GM19238 (cell line): ENCODE results near the gene STEAP1B.
A peak's percentile ranks its signal among the peaks of the same experiment; 100 is the strongest.
"Not testable (repeated sequence)": the region's sequence is repeated elsewhere in the genome, so short reads cannot be mapped to it uniquely, and the experiment has no call there.

Experiments used
- DNase-seq: peaks from one replicate; pipeline ENCODE4 v3.0.0; 2011; ENCODE audit warnings: low spot score; ENCODE audit not compliant: insufficient read length

Gene STEAP1B

DNA sequence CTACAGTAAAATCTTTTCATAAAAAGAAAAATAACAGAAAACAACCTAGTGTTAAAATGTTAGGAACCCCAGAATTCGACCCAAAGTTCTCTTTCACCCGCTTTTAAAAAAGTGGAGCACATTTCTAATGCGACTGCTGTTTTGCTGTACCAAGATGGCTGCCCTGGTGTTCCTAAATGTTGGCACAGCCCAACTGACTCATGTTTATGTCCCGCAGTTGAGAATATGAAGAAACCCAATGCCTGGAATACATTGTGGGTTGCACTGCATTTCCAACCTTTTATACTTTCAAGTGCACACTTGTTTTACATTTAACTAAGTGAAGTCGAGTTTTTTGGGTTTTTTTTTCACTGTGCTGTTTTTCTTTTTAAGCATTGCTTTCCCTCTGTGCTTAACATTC lies 944 bp downstream of the STEAP1B start:
- no peak for DNase-seq

DNA sequence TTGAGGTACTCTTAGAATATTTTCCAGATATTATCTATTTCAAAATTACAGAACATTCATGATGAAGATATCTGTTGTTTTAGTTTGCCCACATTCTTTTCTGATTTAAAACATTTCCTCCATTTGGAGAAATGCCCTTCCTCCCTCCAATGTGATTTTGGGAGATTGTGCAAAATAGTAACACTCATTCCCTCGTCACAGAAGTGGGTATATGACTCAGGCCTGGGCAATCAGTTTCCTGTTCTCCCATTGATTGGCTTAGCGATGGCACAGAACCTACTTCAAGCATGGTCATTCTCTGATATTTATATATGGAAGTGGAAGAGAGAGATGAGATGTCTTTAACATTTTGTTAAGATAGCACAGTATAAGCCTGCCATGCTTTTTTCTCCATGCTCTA lies 3.1 kb downstream of the STEAP1B start:
- DNase-seq = not testable (repeated sequence)

DNA sequence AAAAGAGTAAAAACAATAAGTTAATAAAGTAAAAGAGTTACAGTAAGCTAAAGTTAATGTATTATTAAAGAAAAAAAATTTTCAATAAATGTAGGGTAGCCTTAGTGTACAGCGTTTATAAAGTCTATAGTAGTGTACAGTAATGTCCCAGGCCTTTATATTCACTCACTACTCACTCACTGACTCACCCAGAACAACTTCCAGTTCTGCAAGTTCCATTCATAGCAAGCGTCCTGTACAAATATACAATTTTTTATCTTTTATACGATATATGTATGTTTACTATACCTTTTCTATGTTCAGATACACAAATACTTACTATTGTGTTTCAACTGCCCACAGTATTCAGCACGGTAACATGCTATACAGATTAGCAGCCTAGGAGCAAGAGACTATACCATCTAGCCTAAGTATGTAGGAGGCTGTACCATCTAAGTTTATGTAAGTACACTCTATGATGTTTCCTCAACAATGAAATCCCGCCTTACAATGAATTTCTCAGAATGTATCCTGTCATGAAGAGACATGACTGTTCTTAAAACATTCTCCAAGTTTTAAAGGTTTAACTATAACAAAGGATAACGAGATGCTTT lies 3.6 kb downstream of the STEAP1B start:
- not testable (repeated sequence) for DNase-seq

DNA sequence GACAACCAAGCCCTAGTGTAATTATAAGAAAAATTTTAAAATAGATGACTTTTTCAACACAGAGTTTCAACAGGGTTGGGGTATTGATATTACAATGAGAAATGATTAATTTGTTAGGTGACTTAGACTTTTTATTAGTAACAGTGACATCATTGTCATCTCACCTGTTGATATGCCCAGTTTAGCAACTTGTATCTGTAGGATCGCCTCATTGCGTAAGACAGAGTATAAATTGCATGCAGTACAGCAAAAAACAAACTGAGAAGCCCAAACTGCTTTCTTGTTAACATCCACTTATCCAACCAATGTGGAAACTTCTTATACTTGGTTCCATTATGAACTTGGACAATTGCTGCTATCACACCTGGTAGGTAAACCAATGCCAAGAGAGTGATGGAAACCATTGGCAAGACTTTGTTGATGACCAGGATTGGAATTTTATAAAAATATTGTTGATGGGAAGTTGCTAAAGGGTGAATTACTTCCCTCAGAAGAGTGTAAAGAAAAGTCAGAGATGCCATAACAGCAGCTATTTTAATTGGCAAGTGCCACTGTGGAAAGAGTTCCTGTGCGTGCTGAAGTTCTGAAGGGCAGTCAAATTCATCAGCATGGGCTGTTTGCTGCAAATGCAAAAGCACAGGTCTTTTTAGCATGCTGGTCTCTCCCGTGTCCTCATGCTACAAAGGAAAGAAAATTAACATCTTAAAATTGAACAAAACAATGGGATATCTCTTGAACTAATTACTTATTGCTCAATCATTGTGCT lies 6.6 kb downstream of the STEAP1B start:
- DNase-seq = not testable (repeated sequence)

DNA sequence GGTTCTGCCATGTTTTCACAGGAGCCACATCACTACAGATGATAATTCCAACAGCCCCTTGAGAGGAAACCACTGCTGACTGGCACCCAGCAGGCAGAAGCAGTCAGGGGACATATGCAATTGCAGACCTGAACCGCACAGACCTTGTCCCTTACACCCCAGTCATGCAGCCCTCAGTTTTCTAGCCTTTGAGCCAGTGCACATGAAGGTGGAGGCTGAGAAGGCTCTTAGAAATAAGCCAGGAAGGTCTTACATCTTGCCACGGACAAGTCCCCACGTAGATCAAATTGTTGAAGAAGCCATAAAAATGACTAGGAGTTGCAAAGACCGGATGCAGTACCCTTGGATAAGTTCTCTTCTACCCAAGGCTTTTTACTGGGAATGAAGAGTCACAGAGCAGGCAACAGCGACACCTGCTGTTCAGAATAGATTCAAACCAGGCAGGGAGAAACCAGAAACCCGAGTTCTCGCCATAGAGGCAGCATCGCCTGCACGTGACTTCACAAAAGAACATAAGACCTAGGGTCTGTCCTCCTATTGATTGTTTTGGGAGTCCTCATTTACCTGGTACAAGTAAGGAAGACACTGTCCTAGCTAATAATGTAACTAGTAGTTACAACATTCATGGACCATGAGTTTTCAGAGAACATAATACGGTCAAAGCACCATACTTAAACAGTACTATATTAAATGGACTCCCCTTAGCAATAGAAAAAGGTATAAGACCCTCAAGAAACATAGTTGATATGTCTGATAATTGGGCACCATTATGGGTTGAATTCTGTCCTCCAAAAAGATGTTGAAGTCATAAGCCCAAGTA lies 11.1 kb downstream of the STEAP1B start:
- DNase-seq = peak; percentile 28

DNA sequence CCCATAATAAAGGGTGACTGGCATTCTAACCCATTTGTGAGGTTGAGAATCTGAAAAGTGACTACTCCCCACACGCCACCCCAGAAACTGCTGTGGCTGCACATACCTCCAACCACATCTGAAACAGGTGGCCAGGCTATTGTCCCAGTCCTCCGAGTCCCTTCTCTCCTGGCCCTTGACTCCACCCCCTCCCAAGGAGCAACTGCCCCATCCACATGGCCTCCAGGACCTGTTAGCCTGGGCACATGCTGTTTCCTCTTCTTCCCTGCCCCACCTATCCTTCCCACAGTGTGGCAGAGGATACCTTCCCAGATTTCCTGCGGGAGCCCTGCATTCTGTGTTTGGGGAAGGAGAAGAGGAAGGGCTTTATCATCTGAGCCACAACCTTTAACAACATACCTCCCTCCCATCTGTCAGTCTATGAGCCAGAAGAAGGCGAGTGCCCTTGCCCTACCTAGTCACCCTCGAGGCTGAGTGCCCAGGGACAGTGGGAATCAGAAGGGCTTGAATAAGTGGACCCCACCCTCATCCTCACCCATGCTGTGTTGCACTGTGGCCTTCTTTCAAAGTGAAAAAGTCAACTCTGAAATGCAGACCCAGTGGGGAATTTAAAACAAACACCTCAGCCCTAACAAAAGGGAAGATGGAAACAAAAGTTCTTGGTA lies 11.9 kb downstream of the STEAP1B start:
- DNase-seq = no peak

DNA sequence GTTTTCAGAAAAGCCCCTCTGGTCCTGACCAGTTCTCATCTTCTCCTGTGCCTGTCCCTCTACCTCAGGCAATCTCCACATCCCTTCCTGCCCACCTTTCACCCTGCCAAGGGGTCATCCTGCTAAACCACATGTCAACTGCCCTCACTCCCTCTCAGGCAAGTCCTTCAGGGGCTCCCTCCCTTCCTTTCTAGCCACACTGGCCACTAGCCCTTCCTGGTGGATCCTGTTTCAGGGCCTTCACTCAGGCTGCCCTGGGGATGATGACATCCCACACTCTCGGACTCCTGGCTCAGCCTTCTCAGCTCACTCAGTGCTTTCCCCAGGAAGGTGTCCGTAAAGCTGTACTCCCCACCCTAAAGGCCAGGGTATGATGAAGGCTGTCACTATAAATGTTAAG lies 13.4 kb downstream of the STEAP1B start:
- no peak for DNase-seq

DNA sequence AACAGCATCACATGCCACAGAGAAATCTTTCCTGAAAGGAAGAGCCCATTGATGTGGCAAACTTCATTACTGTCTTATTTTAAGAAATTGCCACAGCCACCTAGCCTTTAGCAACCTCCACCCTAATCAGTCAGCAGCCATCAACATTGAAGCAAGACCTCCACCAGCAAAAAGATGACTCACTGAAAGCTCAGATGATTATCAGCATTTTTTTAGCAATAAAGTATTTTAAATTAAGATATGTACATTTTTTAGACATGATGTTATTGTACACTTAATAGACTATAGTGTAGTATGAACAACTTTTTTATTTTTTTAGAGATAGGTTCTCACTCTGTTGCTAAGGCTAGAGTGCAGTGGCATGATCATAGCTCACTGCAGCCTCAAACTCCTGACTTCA lies 14.8 kb downstream of the STEAP1B start:
- DNase-seq = no peak

DNA sequence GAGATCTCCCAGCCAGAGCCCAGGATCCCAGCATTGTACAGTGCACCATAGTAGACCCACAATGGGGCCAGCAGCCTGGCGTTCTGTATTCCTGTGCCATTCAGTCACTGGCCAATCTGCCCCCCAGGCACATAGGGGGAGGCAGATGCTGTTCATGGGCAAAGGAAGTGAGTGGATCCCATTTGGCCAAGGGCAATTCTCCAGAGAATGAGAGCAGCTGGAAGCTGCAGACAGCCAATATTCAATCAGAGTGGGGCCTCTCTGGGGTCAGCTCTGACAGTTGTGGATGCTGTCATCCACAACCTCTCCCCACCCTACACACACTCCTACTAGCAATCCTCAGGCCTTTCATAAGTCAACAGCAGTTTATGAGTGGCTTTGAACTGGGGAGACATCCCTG lies 17.5 kb downstream of the STEAP1B start:
- no peak for DNase-seq

DNA sequence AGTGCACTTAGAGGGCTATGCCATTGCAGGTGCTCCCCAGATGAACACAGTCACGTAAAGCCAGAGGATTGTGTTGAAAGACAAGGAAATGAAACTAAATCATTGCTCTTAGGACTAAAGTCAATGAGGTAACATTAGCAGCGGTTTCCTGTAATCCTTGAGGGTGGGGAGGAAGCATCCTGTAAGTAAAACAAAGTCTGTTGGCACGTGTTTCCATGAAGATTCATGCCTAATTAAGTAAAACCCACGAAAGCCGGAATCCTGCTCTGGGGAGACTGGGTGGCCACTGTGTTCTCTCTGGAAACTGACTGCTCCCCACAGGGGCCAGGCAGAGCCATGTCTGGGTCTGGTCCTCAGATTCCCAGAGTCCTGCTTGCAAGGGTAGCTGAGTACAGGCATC lies 18.3 kb downstream of the STEAP1B start:
- no peak for DNase-seq

DNA sequence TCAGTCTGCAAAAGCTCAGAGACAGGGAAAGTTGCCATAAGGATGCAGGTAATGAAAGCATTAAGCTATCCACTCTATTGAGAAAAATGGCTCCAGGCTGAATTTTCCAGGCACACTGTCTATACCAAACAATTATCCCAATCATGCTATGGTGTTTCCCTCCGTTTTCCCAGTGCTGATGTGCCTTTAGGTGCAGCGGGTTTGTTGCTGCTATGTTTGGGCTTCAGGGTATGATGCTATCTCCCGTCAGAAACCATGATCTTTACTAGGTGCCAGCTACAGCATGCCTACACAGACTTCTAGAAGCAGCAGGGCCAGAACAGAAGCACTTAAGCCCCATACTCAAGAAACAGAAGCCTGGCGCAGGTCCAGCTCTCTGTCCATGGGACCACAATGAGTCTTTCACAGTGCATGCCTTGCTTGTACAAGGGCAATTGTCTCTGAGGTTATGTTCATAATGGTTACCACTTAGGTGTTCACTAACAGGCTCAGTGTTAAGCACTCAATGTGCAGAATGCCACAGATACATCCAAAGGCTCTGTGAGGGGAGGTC lies 19.4 kb downstream of the STEAP1B start:
- no peak for DNase-seq

DNA sequence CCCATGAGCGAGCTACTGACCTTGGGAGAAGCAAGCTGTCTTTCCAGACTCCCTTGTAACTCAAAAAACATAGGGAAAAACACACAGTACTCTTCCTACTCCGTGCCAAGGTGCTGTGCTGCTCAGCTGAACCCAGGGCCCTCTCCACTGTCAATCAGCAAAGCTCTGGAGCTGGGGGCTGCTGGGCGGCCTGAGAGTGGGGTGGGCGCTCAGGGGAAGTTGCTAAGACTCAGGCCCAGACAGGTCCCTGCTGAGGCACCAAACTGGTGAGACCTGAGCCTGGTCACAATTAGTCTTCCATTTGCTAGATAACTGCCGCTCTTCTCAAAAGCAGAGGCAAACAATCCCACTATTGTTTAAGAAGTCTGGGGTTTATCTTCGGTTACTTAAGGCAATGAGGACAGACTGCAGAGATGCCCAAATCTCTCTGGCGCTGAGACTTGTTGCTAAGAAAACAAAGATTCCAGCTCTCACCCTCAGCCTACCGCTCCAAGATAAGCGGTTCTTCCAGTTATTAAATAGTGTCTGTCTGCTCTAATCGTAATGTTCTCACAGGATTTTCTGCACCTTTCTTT lies 22.0 kb downstream of the STEAP1B start:
- no peak for DNase-seq

DNA sequence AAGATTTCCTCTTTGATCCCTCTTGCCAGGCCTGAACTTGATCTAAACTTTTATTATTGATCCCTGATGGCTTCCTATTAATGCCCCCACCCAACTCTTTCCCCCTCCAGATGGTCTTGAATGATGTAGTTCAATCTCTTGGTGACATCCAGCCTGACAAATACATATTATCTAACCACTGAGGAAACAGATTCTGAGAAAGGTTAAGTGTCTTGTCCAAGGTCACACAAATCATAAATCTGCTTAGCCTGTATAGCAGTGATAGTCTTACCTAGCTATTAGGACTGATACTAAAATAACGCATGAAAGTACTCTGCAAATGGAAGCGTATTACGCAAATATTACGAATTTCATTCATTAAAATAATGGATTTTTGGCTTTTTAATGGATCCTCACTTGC lies 22.7 kb downstream of the STEAP1B start:
- DNase-seq = no peak

DNA sequence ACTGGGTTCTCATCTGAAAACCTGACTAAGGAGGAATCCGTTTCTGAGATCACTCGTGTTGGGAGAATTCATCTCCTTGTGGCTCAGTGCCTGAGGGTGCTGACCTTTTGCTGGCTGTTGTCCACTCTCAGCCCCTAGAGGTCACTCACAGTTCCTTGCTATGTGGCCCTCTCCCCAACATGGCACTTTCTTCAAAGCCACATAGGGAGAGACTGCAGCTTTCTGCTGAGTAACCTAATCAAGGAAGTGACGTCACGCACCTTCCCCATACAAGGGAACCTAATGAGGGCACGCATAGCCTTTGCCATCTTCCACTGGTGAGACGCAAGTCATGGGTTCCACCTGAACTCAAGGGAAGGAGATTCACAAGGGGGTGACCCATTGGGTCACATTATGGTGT lies 23.2 kb downstream of the STEAP1B start:
- DNase-seq = no peak

DNA sequence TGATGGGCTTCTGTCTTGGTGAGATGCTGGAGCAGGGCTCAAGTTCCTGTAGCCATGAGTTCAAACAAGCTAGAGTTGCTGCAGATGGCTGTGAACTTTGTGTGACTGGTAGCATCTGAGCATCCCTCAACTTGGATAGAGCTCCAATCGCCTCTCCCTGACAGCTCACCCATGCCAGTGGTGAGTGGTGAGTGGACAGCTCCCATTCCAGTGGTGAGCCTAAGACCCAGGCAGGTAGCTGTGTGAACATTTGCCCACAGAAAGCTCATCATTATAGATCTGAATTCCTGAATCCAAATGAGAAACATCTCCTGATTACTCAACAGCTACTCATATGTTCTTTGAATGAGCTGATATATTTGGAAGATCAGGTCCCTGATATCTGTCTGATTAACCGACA lies 25.3 kb downstream of the STEAP1B start:
- no peak for DNase-seq

DNA sequence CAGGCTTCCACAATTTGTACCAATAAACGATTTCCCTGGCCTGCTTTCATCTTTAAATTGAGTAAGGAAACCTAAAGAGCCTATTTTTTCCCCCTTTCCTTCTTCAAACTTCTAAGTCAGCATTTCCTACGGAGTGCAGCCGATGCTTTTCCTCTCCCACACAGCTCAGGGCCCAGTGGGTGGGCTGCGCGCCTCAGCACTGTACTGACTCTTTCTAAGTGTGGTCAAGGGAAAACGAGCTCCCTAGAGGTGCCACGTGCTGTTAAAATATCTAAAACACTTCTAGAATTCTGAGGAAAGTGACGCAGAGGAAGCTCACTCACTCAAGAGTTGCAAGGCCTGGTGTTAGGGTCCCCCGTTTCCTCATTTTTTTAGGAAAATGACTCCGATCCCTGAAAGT lies 29.0 kb downstream of the STEAP1B start:
- no peak for DNase-seq

DNA sequence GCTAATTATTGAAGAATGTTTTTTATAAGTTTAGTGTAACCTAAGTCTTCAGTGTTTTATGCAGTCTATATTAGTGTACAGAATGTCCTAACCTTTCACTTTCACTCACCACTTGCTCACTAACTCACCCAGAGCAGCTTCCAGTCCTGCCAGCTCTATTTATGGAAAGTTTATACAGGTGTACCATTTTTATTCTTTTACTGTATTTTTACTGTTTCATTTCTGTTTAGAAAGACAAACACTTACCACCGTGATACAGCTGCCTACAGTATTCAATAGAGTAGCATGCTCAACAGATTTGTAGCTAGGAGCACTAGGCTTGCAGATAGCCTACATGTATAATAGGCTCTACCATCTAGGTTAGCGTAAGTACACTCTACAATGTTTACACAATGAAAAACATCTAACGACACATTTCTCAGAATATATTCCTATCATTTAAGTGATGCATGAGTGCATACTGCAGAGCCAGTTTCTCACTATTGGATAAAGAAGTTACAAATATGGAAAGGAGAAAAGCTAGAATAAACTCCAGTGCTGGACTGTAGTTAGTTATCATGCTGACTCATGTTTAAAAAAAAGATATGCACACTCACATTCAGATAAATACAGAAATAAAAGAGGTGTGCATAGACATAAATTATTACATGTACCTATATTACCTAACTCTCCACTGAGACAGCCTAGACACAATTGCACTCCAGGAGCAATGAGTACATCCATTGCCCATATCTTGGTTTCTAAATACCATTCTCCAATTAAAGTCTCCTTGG lies 30.4 kb downstream of the STEAP1B start:
- no peak for DNase-seq

DNA sequence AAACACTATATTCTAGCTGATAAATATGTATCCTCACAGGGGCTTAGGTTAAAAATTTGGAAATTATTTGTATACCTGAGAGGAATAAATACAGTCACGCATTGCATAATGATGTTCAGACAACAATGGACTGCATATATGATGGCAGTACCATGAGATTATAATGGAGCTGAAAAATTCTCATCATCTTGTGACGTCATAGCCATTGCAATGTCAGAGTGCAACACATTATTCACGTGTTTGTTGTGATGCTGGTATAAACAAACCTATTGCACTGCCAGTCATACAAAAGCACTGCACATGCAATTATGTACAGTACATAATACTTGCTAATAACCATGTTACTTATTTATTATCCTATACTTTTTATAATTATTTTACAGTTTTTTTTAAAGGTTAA lies 31.4 kb downstream of the STEAP1B start:
- DNase-seq = no peak

DNA sequence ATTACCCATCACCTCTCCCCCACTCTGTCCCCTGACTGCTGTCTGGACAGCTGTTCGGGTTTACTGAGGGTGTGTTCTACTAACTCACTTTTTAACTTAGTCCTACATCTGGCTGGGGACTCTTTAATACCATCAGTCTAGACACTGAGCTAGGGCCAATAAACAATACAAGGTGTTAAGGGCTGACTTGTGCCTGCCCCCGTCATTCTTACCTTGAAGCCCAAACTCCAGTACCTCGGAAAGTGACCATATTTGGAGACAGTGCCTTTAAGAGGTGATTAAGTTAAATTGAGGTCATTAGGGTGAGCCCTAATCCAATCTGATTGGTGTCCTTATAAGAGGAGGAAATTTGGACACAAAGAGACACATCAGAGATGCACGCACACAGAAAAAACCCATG lies 35.7 kb downstream of the STEAP1B start:
- DNase-seq = no peak

DNA sequence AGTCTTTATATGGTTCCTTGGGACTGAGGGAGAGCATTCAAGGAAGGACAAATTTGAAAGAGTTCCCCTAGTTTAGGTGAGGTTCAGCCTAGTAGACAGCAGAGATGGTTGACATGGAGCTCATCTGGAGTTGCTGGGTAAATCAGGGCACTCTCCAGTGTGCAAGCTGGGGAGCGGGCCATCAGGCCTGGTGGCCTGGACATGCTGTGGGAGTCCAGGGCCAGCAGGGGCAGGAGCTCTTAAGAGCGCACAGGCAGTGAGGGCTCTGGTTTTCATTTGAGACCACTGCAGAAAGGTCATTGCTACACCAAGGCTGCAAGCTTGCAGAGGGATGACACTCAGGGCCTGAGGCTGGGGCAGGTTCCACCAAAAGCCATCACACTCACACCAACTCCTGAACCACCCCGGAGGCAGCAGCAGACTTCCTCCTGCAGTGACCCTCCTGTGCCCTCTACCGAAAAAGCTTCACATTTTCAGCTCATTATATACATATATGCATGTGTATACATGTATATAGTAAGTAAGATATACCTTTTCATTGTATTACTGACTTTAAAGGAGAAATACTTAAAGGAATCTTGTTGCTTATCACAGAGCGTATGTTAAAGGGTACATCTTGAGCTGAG lies 39.5 kb downstream of the STEAP1B start:
- no peak for DNase-seq
